Gastroesophageal sphincter (tissue), 3 donors: ENCODE measurements around the gene ZMIZ1.

ENCODE experiments used
- EP300 ChIP-seq: sonication (generic); formaldehyde crosslinking; IDR thresholded peaks from one replicate; pipeline ENCODE4 v1.6.1; 2017; ENCODE audit warnings: antibody characterized with exemption, mild to moderate bottlenecking
- POLR2A ChIP-seq, 2 donors: fragments of 450-650 bp; IDR thresholded peaks; one replicate each; pipeline ENCODE4 v1.6.1; 2017; ENCODE audit warnings: antibody characterized with exemption in 2 of 2, mild to moderate bottlenecking in 2 of 2, moderate library complexity in 1 of 2
- POLR2AphosphoS5 ChIP-seq: sonication (generic); formaldehyde crosslinking; IDR thresholded peaks from one replicate; pipeline ENCODE4 v1.6.1; 2017; ENCODE audit warnings: antibody characterized with exemption
- TF ChIP-seq, protein P1 (sequence below), 4 experiments: fragments of 200-600 bp in 2 of 4; fragments of 450-650 bp in 2 of 4; sonication (generic) in 1 of 4; IDR thresholded peaks; one replicate each; pipeline ENCODE4 v1.5.1; 2017 to 2019; ENCODE audit warnings: antibody characterized with exemption in 4 of 4, mild to moderate bottlenecking in 2 of 4, moderate library complexity in 2 of 4

DNA sequence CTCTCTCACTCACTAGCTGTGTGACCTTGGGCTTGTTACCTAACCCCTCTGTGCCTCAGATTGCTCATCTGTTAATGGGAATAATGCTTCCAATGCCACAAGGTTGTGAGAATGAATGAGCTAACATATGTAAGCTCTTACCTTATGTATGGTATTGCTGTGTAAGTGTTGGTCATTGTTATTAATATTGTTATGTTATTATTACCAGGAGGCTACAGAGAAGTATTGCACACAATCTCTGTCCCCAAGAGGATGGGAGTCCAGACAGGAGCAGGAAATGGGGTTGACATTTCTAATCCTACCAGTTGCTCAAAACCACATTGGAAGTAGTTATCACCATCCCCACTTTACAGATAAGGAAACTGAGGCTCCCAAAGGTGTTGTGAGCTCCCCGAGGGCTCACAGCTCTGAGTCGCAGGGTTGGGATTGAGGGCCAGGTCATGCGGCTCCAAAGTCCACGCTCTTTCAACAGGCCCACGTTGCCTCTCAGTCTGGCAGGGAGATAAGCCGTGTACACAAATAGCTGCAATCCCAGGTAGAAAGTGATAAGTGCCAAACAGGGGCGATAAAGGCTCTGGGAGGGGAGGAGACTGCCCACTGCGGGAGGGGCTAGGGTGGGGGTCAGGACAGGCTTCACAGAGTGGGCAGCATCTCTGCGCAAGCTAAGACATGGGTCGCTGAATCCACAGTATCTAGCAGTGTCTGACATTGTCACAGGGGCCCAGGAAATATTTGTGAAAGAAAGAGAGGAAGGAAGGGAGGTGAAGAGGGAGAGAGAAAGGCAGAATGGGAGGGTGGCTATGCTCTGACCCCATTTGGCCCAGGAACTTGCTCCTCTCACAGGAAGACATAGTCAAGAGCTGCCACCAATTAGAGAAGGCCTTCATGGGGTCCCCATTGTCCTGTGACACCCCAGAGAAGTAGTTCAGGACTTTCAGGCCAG, 9.6 kb upstream of the ZMIZ1 start:
- TF ChIP-seq, protein P1, sequence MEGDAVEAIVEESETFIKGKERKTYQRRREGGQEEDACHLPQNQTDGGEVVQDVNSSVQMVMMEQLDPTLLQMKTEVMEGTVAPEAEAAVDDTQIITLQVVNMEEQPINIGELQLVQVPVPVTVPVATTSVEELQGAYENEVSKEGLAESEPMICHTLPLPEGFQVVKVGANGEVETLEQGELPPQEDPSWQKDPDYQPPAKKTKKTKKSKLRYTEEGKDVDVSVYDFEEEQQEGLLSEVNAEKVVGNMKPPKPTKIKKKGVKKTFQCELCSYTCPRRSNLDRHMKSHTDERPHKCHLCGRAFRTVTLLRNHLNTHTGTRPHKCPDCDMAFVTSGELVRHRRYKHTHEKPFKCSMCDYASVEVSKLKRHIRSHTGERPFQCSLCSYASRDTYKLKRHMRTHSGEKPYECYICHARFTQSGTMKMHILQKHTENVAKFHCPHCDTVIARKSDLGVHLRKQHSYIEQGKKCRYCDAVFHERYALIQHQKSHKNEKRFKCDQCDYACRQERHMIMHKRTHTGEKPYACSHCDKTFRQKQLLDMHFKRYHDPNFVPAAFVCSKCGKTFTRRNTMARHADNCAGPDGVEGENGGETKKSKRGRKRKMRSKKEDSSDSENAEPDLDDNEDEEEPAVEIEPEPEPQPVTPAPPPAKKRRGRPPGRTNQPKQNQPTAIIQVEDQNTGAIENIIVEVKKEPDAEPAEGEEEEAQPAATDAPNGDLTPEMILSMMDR (IDR thresholded peaks at IDR 0.05) = no peak
- TF ChIP-seq POLR2AphosphoS5 (no peak), POLR2A (IDR thresholded peaks at IDR 0.05) (no peak), EP300 (no peak)
